CD4-positive, alpha-beta T cell (primary cell): Measurements from ENCODE around the gene ZNF790. TPM values are rescaled to one million over a fixed set of nuclear protein-coding genes. Genes with fewer than 3 reads are reported as not detected.
A peak's percentile ranks its signal among the peaks of the same experiment; 100 is the strongest.

Experiments used
- ATAC-seq: fragments of 200-7000 bp; cut with Tn5 transposase; one replicate; pipeline ENCODE4 v1.10.0; 2022; ENCODE audit warnings: mild to moderate bottlenecking; ENCODE audit not compliant: poor library complexity
- CTCF ChIA-PET: fragments of 350-600 bp; sonication (Branson Sonifier 250); formaldehyde crosslinking; loops from one replicate; lab custom pipeline; 2021; ENCODE audit warnings: antibody characterized with exemption, inconsistent platforms; lab: Charles Lee
- POLR2A ChIA-PET: fragments of 350-600 bp; sonication (Branson Sonifier 250); formaldehyde crosslinking; loops from one replicate; lab custom pipeline; 2021; ENCODE audit warnings: antibody characterized with exemption, inconsistent platforms; lab: Charles Lee
- DNase-seq, 14 experiments: peaks; one replicate each; pipeline ENCODE4 v3.0.0-alpha.2; 2013 to 2020; ENCODE audit warnings: mixed read lengths in 2 of 14
- H3K27ac ChIP-seq, 2 donors: one replicate each; pipeline versions ENCODE4 v1.5.1 to v1.7.0; 2013; ENCODE audit warnings: low read length in 2 of 2, low read depth in 1 of 2, mild to moderate bottlenecking in 1 of 2
- H3K27me3 ChIP-seq, 2 experiments: 1 replicate in 1 of 2; 2 replicates in 1 of 2; pipeline versions ENCODE4 v1.6.1 to v1.7.0; 2013; ENCODE audit warnings: low read length in 2 of 2, control low read depth in 1 of 2, mild to moderate bottlenecking in 1 of 2, moderate library complexity in 1 of 2; ENCODE audit not compliant: insufficient read depth in 2 of 2, control insufficient read depth in 1 of 2
- H3K36me3 ChIP-seq: one replicate; pipeline ENCODE4 v1.6.1; 2013; ENCODE audit warnings: low read length, control low read depth; ENCODE audit not compliant: insufficient read depth
- H3K4me1 ChIP-seq: one replicate; pipeline ENCODE4 v1.6.1; 2013; ENCODE audit warnings: low read length, control low read depth; ENCODE audit not compliant: insufficient read depth
- H3K4me3 ChIP-seq: one replicate; pipeline ENCODE4 v1.5.1; 2013; ENCODE audit warnings: mild to moderate bottlenecking, low read length, moderate library complexity
- H3K9me3 ChIP-seq, 2 experiments: 1 replicate in 1 of 2; 2 replicates in 1 of 2; pipeline versions ENCODE4 v1.6.1 to v1.7.0; 2013; ENCODE audit warnings: low read length in 2 of 2, mild to moderate bottlenecking in 2 of 2, control low read depth in 1 of 2, moderate library complexity in 1 of 2; ENCODE audit not compliant: control insufficient read depth in 1 of 2, insufficient read depth in 1 of 2
- H3K27ac Mint-ChIP-seq: one replicate; pipeline ENCODE4 v1.8.0; 2020; ENCODE audit warnings: mixed read lengths
- H3K27me3 Mint-ChIP-seq: one replicate; pipeline ENCODE4 v1.8.0; 2021; ENCODE audit warnings: mixed read lengths
- H3K36me3 Mint-ChIP-seq: one replicate; pipeline ENCODE4 v1.8.0; 2021; ENCODE audit warnings: low read depth, mixed read lengths
- H3K4me1 Mint-ChIP-seq: one replicate; pipeline ENCODE4 v1.8.0; 2021; ENCODE audit warnings: low read depth, mixed read lengths
- H3K4me3 Mint-ChIP-seq: one replicate; pipeline ENCODE4 v1.8.0; 2020; ENCODE audit warnings: mild to moderate bottlenecking, mixed read lengths
- H3K9me3 Mint-ChIP-seq: one replicate; pipeline ENCODE4 v1.8.0; 2020; ENCODE audit warnings: mixed read lengths
- CTCF ChIP-seq: fragments of 200-600 bp; IDR thresholded peaks from one replicate; pipeline ENCODE4 v1.8.0; 2022; ENCODE audit warnings: antibody characterized with exemption, mild to moderate bottlenecking
- intact Hi-C, 2 experiments: fragments of 100-400 bp; cut with DNase I in 1 of 2; cut with micrococcal nuclease in 1 of 2; formaldehyde crosslinking; loops; one replicate each; pipeline versions ENCODE4 v1.15.1 to v1.9.0; 2023 to 2025; cut with DNase I, micrococcal nuclease
- polyA plus RNA-seq, 2 donors: library from polyadenylated mRNA; unstranded; fragments of 120-200 nt; gene quantifications; one replicate each; pipeline ENCODE4 v1.2.1, GENCODE V29; 2013
- total RNA-seq, 174 experiments: library from RNA in 2 of 174; stranded (reverse) in 2 of 174; gene quantifications; one replicate each; pipeline ENCODE4 v1.2.3 and lab custom pipeline; 2021 to 2026

The ZNF790 gene
- total RNA-seq (1 to 10 TPM; 2.9 to 3.5 TPM), total RNA-seq (lab: John Stamatoyannopoulos, UW) (4.4 to 30.1 (median 12.4) reads per million in 172 experiments)
- 3.4 TPM for polyA plus RNA-seq (2013, experiment 1 of 2)
- 3.7 TPM for polyA plus RNA-seq (2013, experiment 2 of 2)

GRCh38 chr19:36837906-36838783 lies at the start of gene ZNF790:
Gene ZNF790, minus strand, starts transcription at chr19:36838387. Its CDS starts 12,768 bp downstream, at chr19:36825619.
- intact Hi-C loops: loop anchor here (1.0 to 10.0 kb wide), 11 partner anchors 12 to 353 kb away; partner anchors contain the start of genes ZNF345 (in 2 of the 2), ZNF568 (in 2 of the 2), ZNF829 (in 2 of the 2) and ZNF850 (in 2 of the 2)

GRCh38 chr19:36876993-36877938 lies 39.1 kb upstream of the ZNF790 start:
- Histone ChIP-seq H3K27me3 (no peaks in the 10 kb centered on the region), H3K36me3 (peaks cover 34% of the 10 kb centered on the region), H3K4me3 (no peak overlapping the region), H3K27ac (no peak overlapping the region), H3K9me3 (peaks cover 34 to 98% of the 10 kb centered on the region in 2 experiments), H3K4me1 (no peaks in the 10 kb centered on the region)
- Mint-ChIP-seq H3K27ac (no peak overlapping the region), H3K36me3 (peaks cover 86% of the 10 kb centered on the region), H3K27me3 (no peaks in the 10 kb centered on the region), H3K4me3 (no peak overlapping the region), H3K4me1 (no peaks in the 10 kb centered on the region), H3K9me3 (peaks cover 28% of the 10 kb centered on the region)
- ChIA-PET CTCF (no interaction called here), POLR2A (no interaction called here)
- DNase-seq (no peak), ATAC-seq (no peak)
- TF ChIP-seq CTCF: no peak
- intact Hi-C loops: no loop called here

More at GRCh38 chr19:36837906-36838783, at the start of gene ZNF790:
- ChIA-PET POLR2A (interaction anchor here (0.6 to 3.5 kb wide), 18 partner anchors 11 to 756 kb away, joined by 3 to 167 read pairs (median 6); partner anchors contain the start of genes ZFP14, ZNF345, ZNF382 and ZNF383), CTCF (interaction anchor here (1.2 to 2.0 kb wide), 3 partner anchors 13 to 460 kb away, joined by 4 to 13 read pairs (median 5); partner anchors contain the start of gene ZNF345)
- Histone ChIP-seq H3K27me3 (no peaks in the 10 kb centered on the region), H3K36me3 (peaks cover 7% of the 10 kb centered on the region), H3K9me3 (peaks cover 40 to 42% of the 10 kb centered on the region in 2 experiments), H3K4me3 (peak within 1 kb of the TSS; percentile 66), H3K4me1 (peaks cover 18% of the 10 kb centered on the region), H3K27ac (peak within 1 kb of the TSS; percentile 81 to 90)
- Mint-ChIP-seq H3K9me3 (peaks cover 8% of the 10 kb centered on the region), H3K36me3 (peaks cover 57% of the 10 kb centered on the region), H3K27ac (no peak within 1 kb of the TSS), H3K4me1 (peaks cover 9% of the 10 kb centered on the region), H3K4me3 (no peak within 1 kb of the TSS), H3K27me3 (no peaks in the 10 kb centered on the region)
- ATAC-seq (peak; percentile 88), DNase-seq (peak; percentile 69 to 91 (median 78))
- TF ChIP-seq CTCF: no peak
